Fibroblast of upper back skin (primary cell): ENCODE data around the gene IGSF8.

Experiments
- DNase-seq: peaks from one replicate; pipeline ENCODE4 v3.0.0-alpha.2; 2013

Gene IGSF8, protein sequence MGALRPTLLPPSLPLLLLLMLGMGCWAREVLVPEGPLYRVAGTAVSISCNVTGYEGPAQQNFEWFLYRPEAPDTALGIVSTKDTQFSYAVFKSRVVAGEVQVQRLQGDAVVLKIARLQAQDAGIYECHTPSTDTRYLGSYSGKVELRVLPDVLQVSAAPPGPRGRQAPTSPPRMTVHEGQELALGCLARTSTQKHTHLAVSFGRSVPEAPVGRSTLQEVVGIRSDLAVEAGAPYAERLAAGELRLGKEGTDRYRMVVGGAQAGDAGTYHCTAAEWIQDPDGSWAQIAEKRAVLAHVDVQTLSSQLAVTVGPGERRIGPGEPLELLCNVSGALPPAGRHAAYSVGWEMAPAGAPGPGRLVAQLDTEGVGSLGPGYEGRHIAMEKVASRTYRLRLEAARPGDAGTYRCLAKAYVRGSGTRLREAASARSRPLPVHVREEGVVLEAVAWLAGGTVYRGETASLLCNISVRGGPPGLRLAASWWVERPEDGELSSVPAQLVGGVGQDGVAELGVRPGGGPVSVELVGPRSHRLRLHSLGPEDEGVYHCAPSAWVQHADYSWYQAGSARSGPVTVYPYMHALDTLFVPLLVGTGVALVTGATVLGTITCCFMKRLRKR

DNA sequence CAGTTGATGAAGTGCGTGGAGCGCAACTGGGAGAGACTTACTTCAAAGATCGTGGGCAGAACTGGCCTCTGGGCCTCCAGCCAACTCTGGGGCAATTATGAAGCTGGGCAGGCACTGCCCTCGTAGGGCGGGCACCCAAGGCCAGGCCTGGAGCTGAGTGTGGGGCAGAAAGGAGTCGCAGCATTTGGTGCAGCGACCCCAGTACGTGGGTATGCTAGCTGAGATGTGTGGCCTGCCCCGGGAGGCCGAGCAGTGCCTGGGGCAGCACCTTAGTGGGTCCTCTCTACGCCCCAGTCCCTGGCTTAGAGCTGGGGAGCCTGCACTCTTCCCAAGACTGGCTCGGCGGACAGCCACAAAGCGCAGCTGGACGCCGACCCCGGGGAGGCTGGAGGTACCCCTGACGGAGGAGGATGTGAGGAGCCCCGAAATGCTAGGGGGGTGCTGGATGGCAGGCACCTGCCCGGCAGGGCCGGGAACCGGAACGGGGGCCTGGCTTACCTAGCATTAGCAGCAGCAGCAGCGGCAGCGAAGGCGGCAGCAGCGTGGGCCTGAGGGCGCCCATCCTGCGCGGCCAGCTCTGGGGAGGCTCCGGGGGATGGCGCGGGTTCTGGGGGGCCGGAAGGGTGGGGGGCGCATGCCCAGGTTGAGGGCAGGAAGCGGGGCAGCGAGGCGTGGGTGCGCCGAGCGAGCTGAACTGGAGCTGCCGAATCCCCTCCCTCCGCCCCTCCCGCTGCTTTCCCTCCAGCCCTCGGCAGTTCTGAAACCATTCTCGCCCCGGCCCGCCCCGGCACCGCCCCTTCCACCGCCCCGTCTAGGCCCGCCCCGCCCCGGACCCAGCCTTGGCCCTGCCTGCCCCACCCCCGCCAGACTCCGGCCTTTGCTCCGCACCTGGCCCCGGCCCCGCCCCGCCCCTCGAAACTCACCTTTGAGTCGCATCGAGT lies at the start of gene IGSF8:
IGSF8 (minus strand) TSS at position 709 of the 941 bp plus-strand sequence; CDS start at position 562, 147 bp downstream.
- peak; percentile 74 for DNase-seq

DNA sequence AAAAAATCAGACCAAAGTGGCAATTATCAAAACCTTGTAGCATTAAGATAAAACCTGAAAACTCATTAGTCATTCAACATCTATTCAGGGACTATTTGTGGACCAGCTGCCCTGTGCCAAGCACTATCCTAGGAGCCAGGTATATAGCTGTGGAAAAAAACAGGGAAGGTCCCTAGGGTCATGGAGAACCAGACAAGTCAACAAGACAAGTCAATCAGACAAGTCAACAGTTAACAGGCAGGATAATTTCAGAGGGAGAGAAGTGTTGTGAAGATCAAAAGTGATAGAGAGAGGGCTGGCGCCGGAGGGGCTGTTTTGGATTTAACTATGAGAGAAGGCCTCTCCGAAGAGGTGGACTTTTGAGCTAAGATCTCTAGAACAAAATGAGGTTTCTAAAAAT lies 49.7 kb upstream of the IGSF8 start:
- DNase-seq: no peak

DNA sequence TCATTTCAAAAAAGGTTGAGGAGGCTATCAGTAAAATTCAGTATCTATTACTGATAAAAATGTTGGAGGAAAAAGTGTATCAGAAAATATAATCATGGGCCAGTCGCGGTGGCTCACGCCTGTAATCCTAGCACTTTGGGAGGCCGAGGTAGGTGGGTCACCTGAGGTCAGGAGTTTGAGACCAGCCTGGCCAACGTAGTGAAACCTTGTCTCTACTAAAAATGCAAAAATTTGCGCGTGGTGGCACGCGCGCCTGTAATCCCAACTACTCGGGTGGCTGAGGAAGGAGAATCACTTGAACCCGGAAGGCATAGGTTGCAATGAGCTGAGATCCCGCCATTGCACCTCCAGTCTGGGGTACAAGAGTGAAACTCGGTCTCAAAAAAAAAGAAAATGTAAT lies 47.7 kb upstream of the IGSF8 start:
- DNase-seq: no peak

DNA sequence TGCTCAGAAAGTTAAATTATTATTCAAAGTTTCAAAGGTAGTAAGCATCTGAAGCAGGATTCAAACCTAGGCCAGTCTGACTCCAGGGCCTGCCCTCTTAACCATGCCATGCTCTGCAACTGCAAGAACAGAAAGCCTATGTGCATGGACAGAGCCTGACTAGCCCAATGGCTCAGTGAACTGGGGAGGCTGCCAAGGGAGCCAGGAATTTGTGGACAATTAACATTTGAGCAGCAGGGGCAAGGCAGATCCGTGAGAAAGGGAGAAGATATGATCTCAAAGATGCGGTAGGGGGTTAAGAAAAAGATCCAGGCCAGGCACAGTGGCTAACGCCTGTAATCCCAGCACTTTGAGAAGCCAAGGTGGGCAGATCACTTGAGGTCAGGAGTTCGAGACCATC lies 46.5 kb upstream of the IGSF8 start:
- peak; percentile 39 for DNase-seq

DNA sequence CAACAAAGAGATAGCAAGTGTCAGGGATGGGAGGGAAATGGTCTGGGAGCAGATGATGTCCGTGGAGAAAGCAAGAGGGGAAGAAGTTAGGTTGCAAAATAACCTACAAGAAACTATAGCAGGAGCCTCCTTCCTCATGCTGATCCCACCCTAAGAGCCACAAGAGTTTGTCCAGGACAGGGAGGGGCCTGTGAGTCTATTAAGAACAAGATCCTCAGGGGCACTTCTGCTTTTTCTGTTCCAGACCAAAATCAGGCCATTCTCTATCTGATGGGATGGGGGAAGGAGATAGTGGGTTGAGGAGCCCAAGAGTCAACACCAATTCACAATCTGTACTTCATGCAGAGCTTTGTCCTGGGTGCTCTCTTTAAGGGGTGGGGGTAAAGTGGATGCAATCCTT lies 45.3 kb upstream of the IGSF8 start:
- no peak for DNase-seq

DNA sequence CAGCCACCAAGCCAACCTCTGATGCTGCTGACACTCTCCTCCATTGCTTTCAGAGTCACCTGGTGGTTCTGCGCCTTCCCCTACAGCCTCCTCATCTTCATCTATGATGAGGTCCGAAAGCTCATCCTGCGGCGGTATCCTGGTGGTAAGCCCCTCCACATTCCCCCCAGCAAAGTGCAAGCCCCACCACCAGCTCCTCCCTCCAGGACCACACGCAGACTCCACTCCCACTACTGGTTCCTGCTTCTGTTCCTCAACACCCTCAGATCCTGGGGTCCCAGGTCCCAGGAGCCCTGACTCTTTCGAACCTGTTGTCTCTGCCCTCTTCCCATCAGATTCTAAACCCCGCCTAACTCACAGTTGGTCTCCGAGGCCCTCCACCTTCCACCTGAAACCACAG lies 41.4 kb upstream of the IGSF8 start:
- no peak for DNase-seq

DNA sequence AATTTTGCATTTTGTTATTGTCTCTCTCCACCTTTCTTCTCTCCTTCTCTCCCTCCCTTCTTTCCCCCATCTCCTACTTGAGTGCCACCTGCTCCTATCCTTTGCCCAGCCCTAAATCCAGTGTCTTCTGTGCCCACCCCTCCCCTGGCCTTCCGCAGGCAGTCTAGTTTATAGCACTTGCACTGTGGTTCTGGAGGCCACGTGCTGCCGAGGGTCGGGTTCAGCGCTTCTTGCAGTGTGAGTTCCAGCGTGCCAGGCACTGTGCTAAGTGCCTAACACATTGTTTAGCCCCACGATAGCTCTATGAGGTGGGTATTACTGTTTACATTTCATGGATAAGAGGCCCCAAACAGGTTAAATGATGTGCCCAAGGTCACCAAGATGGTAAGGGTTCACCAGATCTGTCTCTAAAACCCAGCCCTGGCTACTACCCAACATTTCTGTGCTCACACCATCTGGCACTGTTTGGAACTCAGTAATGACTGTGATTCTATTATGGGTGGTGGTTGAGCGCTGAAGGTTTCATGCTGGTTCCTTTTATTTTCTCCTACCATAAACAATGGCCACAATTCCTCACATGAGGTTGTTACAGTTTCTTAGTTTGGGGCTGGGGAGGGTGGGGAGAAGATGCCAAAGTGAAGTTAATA lies 38.9 kb upstream of the IGSF8 start:
- DNase-seq: no peak

DNA sequence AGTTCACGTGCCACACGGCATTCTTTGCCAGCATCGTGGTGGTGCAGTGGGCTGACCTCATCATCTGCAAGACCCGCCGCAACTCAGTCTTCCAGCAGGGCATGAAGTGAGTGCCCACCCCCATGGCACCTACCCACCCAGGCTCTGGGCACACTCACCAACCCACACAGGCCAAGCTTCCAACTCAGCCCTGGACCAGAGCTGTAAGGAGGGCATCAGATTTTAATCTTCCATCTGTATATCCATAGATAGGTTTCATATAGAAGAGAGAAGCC lies 38.4 kb upstream of the IGSF8 start:
- DNase-seq: no peak

DNA sequence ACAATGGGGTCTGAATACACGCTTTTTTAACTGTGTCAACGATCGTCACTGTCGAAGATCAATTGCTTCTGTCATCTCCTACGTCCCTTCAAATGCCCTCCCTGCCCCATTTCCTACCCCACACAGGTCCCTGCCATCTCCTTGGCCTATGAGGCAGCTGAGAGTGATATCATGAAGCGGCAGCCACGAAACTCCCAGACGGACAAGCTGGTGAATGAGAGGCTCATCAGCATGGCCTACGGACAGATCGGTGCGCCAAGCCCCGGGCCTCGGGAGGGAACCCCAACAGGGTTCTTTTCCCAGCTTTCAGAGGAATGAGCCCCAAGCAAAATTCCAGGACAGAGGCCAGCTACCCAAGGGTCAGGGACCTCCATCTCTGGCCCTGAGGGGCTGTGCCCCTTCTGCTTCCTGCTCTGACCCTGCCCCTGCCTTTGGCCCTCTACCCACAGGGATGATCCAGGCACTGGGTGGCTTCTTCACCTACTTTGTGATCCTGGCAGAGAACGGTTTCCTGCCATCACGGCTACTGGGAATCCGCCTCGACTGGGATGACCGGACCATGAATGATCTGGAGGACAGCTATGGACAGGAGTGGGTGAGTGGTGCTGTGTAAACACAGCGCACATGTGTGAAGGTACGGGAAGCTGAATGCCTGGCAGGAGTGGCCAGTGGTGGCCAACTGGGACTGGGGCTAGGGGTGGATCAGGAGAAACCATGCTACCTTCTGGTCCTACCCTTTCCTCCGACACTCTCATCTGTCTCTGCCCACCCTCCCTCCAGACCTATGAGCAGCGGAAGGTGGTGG lies 37.9 kb upstream of the IGSF8 start:
- DNase-seq: no peak

DNA sequence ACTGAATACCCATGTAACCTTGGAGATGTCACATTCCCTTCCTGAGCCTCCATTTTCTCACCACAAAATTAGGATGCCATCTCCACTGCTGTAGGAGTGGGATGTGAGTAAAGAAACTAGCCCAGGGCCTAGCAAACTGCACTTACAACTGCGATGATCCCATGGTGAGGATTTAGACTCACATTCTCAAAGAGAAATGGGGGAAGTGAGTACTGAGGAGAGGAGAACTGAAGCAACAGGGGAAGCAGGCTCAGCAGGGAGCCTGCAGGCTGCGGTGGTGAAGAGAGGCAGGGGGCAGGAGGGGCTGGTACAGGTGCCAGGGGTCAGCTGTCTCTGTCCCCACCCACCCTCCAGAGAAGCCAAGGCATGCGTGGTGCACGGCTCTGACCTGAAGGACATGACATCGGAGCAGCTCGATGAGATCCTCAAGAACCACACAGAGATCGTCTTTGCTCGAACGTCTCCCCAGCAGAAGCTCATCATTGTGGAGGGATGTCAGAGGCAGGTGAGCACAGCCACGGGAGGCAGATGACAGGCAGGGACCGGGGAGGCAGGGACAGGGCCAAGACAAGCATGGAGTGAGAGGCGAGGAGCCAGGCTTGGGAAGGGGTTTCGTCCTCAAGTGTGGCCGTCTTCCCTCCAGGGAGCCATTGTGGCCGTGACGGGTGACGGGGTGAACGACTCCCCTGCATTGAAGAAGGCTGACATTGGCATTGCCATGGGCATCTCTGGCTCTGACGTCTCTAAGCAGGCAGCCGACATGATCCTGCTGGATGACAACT lies 36.6 kb upstream of the IGSF8 start:
- DNase-seq: no peak

DNA sequence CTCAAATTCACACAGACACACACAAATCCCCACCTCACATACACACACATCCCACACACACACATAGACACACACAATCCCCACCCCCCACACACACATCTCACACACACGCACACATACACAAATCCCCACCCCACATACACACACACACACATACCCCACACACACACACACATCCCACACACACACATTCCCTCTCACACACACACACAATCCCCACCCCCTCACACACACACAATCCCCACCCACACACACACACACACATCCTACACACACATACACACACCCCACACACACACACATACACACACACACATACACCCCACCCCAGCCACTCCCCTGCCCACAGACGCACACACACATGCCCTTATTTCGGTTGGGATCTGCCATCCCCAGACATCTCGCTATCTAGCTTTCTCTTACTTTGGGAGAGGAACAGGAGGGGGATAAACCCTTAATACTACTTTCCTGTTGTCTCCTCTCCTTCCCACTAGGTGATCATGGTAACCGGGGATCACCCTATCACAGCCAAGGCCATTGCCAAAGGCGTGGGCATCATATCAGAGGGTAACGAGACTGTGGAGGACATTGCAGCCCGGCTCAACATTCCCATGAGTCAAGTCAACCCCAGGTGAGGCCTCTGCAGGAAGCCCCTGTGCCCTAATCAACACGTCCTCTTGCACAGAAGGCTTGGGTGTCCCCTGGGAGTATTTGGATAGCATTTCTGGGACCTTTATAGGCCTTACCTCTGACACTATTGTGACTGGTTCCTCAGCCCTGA lies 35.8 kb upstream of the IGSF8 start:
- no peak for DNase-seq

DNA sequence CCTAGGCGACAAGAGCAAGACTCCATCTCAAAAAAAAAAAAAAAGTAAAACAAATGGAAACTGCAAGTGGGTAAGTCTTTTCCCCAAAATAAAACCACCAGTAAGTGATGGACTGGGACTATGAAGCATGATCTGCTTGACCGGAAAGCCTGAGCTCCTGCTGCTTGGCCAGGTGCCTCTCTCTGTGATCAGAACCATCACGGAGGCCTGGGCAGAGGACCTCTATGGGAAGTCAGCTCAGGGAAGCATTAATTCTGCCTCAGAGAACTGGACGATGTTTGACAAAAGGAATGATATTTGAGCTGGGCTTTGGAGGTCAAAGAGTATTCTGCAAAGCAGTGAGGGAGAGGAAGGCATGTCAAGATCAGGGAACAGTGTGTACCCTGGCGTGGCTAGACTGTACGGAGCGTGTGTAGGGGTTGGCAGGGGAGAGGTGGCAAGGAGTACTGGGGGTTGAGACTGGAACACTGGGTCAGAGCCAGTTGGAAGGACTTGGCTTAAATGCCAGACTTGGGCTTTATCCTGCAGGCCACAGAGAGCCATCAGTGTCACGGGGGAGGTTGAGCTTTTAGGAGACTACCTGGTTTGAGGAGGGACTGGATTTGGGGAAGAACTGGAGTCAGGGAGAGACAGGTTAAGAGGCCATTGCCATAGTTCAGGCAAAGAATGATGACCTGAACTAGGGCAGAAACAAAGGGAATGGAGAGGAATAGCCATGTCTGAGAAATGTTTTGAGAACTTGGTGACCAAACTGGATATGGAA lies 33.6 kb upstream of the IGSF8 start:
- no peak for DNase-seq

DNA sequence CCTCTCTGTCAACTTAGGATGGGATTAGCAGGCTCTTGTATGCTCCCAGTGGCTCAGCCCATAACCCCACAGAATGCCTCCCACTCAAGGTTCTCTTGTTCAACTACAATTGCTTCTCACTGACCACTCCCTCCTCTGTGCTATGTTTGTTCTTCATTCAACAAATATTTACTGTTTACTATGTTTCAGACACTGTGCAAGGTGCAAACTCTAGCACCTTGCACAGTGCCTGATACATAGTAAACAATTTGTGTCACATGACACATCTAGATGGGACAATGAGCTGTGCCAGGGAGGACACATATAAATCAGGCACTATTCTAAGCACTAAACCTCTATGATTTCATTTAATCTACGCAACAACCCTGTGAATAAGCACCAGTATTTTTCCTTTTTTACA lies 32.5 kb upstream of the IGSF8 start:
- DNase-seq: no peak

DNA sequence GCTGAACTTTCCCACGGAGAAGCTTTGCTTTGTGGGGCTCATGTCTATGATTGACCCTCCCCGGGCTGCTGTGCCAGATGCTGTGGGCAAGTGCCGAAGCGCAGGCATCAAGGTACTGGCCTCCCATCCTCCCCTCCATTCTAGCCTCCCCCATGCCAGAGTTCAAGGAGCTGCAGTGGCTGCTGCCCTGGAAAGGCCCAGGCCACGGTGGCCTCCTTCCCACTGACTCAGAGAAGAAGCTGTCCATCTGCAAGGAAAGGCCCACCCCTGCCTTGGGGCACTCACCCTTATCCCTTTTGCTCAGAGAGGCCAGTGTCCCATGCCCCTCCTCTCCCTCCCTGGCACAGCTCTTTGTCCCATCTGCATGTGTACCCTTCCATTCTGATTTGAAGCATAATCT lies 32.1 kb upstream of the IGSF8 start:
- DNase-seq: no peak

DNA sequence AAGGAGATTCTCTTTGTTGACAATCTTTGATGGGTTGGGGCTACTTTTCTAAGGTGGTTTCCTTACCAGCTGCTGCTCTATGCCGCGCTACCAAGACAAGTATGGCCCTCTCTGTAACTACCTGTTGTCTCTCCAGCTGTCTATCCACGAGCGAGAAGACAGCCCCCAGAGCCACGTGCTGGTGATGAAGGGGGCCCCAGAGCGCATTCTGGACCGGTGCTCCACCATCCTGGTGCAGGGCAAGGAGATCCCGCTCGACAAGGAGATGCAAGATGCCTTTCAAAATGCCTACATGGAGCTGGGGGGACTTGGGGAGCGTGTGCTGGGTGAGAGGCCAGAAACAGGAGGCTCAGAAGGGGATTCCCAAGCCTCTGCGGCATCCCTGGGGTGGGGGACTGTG lies 31.5 kb upstream of the IGSF8 start:
- no peak for DNase-seq

DNA sequence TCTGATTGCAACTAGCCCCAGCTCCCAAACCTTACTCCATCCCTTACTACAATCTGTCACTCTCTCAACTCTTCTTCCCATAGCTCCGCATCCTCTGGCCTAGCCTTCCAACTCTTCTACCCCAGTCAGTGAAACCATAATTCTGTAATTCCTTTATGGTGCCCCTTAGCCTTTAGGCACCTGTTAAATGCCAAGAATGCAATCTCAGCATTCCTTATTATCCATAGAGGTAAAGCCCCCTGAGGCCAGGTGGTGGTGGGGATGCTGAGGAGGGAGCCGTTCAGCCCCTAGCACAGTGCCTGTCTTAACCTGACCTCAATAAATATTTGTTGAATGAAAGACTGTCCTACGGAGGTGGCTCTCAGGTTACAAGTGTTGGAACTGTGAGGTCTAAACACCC lies 31.1 kb upstream of the IGSF8 start:
- DNase-seq: no peak

DNA sequence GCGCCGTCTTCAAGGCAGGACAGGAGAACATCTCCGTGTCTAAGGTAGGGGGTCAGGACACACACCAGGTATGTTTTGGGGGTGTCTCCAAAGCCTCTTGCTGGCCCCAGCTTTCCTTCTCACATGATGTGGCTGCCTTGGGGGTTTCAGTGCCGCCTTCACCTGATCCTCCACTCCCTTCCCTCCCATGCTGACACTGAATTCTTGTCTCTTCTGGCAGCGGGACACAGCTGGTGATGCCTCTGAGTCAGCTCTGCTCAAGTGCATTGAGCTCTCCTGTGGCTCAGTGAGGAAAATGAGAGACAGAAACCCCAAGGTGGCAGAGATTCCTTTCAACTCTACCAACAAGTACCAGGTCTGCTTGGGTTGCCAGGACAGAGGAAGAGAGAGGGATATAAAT lies 30.6 kb upstream of the IGSF8 start:
- DNase-seq: peak; percentile 25

DNA sequence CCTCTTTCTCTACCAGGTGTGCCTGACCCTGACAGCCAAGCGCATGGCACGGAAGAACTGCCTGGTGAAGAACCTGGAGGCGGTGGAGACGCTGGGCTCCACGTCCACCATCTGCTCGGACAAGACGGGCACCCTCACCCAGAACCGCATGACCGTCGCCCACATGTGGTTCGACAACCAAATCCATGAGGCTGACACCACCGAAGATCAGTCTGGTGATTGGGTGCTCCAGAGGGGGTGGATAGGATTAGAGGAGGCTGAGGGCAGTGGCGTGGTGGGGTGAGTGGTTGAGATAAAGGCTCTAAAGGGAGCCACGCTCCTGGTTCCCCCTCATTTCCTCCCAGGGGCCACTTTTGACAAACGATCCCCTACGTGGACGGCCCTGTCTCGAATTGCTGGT lies 30.2 kb upstream of the IGSF8 start:
- DNase-seq: no peak

DNA sequence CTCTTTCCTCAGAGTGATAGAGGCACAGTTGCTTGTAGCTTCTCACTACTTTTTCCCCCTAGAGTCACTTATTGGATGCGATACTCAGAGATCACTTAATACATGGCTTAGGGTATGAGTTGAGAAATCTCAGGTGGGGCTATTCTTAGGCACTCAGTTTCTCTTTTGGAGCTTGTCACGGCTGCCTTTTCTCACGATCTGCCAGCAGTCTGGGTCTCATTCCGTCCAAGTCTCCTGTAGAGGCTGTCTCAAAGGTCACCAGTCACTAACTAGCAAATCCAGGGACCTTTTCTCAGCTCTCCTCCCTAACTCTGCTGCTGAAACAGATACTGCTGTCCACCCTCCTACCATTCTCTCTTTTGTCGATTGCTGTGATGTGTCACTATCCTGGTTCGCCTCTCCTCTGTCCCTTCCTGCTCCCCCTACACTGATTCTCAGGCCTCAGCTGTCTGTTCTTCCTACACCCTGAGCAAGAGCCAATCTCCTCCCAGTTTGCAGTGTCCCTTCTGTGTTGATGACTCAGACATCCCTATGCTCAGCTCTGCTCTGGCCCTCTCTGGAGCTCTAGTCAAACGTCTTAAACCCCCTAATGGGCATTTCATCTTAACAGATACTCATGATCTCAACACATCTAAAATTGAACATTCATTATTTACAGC lies 29.6 kb upstream of the IGSF8 start:
- peak; percentile 54 for DNase-seq
